Measurements from ENCODE around the gene HUWE1. TPM values are rescaled to one million over a fixed set of nuclear protein-coding genes. Genes with fewer than 3 reads are reported as not detected.

The HUWE1 gene
- total RNA-seq, 2 experiments from 2014 or later = 116 to 269 TPM

DNA sequence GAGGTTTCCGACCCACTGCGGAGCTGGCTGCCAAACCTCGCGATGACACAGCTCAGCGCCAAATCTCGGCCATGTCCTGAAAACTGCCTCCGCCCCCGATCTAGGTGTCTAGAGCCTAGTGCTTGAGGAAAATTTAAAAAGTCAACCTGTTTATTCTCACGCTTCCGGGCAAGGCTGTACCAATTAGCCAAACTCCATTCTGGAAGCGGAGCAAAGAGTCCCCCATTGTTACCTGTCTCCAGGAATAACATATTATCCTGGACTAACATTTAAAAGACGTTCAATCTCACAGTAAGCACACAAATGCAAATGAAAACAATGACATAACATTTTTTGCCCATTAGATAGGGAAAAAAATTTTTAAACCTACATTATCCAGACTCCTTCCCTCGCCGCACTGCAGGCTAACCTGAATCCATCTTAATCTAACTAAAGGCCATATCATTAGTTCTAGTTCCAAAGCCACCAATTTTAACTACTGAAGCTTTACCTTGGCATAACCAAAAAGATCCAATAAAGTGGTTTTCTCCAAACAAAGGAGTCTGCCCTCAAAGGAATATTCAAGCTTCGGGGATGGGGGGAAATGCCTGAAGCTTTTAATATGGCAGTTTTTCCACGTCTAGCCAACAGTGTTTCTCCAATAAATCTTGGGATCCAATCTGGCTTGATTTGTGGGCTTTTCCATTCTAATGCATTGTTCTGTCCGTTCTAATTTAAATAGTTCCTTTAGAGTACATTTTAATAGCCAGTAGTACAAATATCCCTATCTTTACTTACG lies 1.9 kb downstream of the HUWE1 start:
- Histone ChIP-seq H3K9me2 (ENCODE audit: insufficient read depth, low read length) (no peaks in the 10 kb centered on the region), H3K4me1 (ENCODE audit: insufficient read depth, low read length, poor library complexity, severe bottlenecking) (peaks cover 11% of the 10 kb centered on the region), H3K79me2 (ENCODE audit: insufficient read depth, low read depth, low read length) (peaks cover 59% of the 10 kb centered on the region), H3K27ac (ENCODE audit: low read depth, low read length, poor library complexity, severe bottlenecking) (peak overlapping the region; percentile 85), H2AFZ (ENCODE audit: low read length) (peak overlapping the region; percentile 44; the same call in 1 of the 2 replicates), H3K9me3 (ENCODE audit: low read length) (no peaks in the 10 kb centered on the region), H4K20me1 (ENCODE audit: insufficient read depth, low read length) (peaks cover 25% of the 10 kb centered on the region), H3K4me2 (ENCODE audit: low read length) (peak overlapping the region; percentile 96), H3K4me3 (ENCODE audit: low read depth, low read length, poor library complexity, severe bottlenecking) (peak overlapping the region; percentile 99), H3K36me3 (ENCODE audit: insufficient read depth, low read length) (peaks cover 35% of the 10 kb centered on the region)
- no TSS peak for BruUV-seq (replicated peaks)
- POLR2A ChIA-PET = interaction anchor here (0.6 to 3.9 kb wide), 8 partner anchors 9 to 250 kb away, joined by 3 to 30 read pairs (median 4); no protein-coding TSS in a partner anchor
- DNase-seq (ENCODE audit: low spot score) = no peak
- TF ChIP-seq, protein P1, sequence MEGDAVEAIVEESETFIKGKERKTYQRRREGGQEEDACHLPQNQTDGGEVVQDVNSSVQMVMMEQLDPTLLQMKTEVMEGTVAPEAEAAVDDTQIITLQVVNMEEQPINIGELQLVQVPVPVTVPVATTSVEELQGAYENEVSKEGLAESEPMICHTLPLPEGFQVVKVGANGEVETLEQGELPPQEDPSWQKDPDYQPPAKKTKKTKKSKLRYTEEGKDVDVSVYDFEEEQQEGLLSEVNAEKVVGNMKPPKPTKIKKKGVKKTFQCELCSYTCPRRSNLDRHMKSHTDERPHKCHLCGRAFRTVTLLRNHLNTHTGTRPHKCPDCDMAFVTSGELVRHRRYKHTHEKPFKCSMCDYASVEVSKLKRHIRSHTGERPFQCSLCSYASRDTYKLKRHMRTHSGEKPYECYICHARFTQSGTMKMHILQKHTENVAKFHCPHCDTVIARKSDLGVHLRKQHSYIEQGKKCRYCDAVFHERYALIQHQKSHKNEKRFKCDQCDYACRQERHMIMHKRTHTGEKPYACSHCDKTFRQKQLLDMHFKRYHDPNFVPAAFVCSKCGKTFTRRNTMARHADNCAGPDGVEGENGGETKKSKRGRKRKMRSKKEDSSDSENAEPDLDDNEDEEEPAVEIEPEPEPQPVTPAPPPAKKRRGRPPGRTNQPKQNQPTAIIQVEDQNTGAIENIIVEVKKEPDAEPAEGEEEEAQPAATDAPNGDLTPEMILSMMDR (conservative IDR thresholded peaks at IDR 0.05; ENCODE audit: low read length) = no peak
- no peak for TF ChIP-seq EZH2phosphoT487 (IDR thresholded peaks at IDR 0.05; ENCODE audit: borderline replicate concordance, low read depth, low read length)
- CTCF ChIA-PET (ENCODE audit: unreplicated experiment) = interaction anchor here (0.5 kb wide), 1 partner anchor 95 kb away, joined by 3 read pairs; no protein-coding TSS in a partner anchor
- intact Hi-C loops (cut with micrococcal nuclease; ENCODE audit: unreplicated experiment) = loop anchor here (2.0 to 10.0 kb wide), 3 partner anchors 148 to 360 kb away; partner anchors contain the start of genes PHF8, RIBC1 and SMC1A

DNA sequence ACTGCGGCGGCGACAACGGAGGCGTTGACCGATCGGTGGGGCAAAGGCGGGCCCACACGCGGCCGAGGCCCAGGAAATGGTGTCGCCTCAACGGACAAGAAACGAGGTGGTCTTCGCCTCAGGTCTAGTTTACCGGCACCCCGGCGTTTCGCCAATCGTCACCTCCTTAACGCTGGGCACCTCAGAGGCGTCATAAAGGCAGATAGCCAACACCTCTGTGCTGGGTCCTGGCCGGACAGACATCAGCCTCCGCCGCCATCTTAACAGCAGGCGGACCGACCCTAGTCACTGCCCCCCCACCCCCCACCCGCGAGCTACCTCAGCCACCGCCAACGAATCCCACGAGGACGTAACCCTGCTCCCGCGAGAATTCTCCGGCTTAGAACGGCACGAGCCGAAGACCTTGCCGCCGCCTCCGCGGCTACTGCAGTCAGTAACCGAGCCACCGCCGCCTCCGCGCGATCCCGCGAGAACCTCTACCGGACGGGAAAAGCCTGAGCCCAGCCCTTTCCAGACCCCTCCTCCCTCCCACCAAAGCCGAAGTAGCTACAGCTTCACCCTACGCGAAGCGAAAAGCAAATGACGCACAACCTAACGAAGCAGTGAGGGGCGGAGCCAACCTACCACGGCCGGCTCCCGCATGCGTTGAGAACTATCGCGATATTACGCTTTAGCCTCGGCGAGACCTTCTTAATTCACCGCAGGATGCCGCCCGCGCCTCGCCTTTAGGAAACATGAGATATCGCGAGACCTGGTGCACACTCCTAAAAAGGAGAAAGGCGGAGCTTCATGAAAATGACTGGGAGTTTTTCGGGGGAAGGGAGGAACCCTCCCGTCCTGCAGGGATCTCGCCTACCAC lies 2.7 kb downstream of the HUWE1 start:
- BruUV-seq (replicated peaks) = TSS peak; percentile 91
- no peak for TF ChIP-seq EZH2phosphoT487 (IDR thresholded peaks at IDR 0.05; ENCODE audit: borderline replicate concordance, low read depth, low read length)
- TF ChIP-seq, protein P1 (conservative IDR thresholded peaks at IDR 0.05; ENCODE audit: low read length) = no peak
- peak overlapping the region; percentile 99 for H3K4me3 ChIP-seq (ENCODE audit: low read depth, low read length, poor library complexity, severe bottlenecking)
- H3K4me2 ChIP-seq (ENCODE audit: low read length) = peak overlapping the region; percentile 91
- ChIA-PET CTCF (ENCODE audit: unreplicated experiment) (interaction anchor here (0.5 kb wide), 1 partner anchor 94 kb away, joined by 3 read pairs; no protein-coding TSS in a partner anchor), POLR2A (interaction anchor here (0.7 to 3.9 kb wide), 8 partner anchors 8 to 606 kb away, joined by 3 to 30 read pairs (median 4); no protein-coding TSS in a partner anchor)
- peaks cover 27% of the 10 kb centered on the region for H4K20me1 ChIP-seq (ENCODE audit: insufficient read depth, low read length)
- no peaks in the 10 kb centered on the region for H3K9me2 ChIP-seq (ENCODE audit: insufficient read depth, low read length)
- H3K79me2 ChIP-seq (ENCODE audit: insufficient read depth, low read depth, low read length) = peaks cover 67% of the 10 kb centered on the region
- peak overlapping the region; percentile 31; the same call in 1 of the 2 replicates for H2AFZ ChIP-seq (ENCODE audit: low read length)
- intact Hi-C loops (cut with micrococcal nuclease; ENCODE audit: unreplicated experiment) = loop anchor here (2.0 to 10.0 kb wide), 3 partner anchors 149 to 361 kb away; partner anchors contain the start of genes PHF8, RIBC1 and SMC1A
- H3K4me1 ChIP-seq (ENCODE audit: insufficient read depth, low read length, poor library complexity, severe bottlenecking) = peaks cover 11% of the 10 kb centered on the region
- peak overlapping the region; percentile 85 for H3K27ac ChIP-seq (ENCODE audit: low read depth, low read length, poor library complexity, severe bottlenecking)
- H3K36me3 ChIP-seq (ENCODE audit: insufficient read depth, low read length) = peaks cover 43% of the 10 kb centered on the region
- peak; percentile 98 for DNase-seq (ENCODE audit: low spot score)
- H3K9me3 ChIP-seq (ENCODE audit: low read length) = no peaks in the 10 kb centered on the region
